ENCODE results near the gene PTPRF.

Gene PTPRF

DNA sequence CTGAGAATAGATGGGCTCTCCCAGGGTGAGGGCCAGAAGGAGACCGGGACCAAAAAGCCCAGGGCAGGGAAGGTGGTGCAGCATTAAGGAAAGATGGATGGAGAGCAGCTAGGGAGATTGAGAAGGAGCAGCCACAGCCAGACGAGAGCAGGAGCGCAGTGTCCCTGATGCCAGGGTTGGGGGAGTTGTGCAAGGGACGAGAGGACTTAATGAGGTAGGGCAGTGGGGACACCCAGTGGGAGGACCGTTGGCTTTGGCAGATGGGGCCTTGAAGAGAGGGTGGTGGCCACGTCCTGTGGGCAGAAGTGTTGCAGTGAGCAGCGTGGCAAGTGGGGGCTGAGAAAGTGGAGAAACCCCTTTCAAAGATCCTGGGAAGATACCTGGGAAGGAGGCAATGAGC is 81.3 kb downstream of the PTPRF start:
- H3K4me3 ChIP-seq (ENCODE audit: severe bottlenecking), result no peak overlapping the region
- ATAC-seq (ENCODE audit: low read depth) (no peak), DNase-seq (ENCODE audit: low spot score) (no peak)
- no peaks in the 10 kb centered on the region for H3K4me1 ChIP-seq (ENCODE audit: insufficient read depth, poor library complexity, severe bottlenecking)
- H3K36me3 ChIP-seq (ENCODE audit: low read depth), result peaks cover 94% of the 10 kb centered on the region
- H3K9me3 ChIP-seq (ENCODE audit: severe bottlenecking), result no peaks in the 10 kb centered on the region
- TF ChIP-seq, protein P1, sequence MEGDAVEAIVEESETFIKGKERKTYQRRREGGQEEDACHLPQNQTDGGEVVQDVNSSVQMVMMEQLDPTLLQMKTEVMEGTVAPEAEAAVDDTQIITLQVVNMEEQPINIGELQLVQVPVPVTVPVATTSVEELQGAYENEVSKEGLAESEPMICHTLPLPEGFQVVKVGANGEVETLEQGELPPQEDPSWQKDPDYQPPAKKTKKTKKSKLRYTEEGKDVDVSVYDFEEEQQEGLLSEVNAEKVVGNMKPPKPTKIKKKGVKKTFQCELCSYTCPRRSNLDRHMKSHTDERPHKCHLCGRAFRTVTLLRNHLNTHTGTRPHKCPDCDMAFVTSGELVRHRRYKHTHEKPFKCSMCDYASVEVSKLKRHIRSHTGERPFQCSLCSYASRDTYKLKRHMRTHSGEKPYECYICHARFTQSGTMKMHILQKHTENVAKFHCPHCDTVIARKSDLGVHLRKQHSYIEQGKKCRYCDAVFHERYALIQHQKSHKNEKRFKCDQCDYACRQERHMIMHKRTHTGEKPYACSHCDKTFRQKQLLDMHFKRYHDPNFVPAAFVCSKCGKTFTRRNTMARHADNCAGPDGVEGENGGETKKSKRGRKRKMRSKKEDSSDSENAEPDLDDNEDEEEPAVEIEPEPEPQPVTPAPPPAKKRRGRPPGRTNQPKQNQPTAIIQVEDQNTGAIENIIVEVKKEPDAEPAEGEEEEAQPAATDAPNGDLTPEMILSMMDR (IDR thresholded peaks at IDR 0.05; ENCODE audit: poor library complexity, severe bottlenecking), result no peak
- no peak overlapping the region for H3K27ac ChIP-seq (ENCODE audit: poor library complexity, severe bottlenecking)
- H3K27me3 ChIP-seq (ENCODE audit: insufficient read depth, poor library complexity, severe bottlenecking), result no peaks in the 10 kb centered on the region

- TF ChIP-seq, protein P1 (IDR thresholded peaks at IDR 0.05; ENCODE audit: poor library complexity, severe bottlenecking), result no peak
- H3K4me1 ChIP-seq (ENCODE audit: insufficient read depth, poor library complexity, severe bottlenecking), result no peaks in the 10 kb centered on the region
- no peaks in the 10 kb centered on the region for H3K27me3 ChIP-seq (ENCODE audit: insufficient read depth, poor library complexity, severe bottlenecking)
- H3K27ac ChIP-seq (ENCODE audit: poor library complexity, severe bottlenecking), result no peak overlapping the region
- ATAC-seq (ENCODE audit: low read depth) (no peak), DNase-seq (ENCODE audit: low spot score) (no peak)
- H3K4me3 ChIP-seq (ENCODE audit: severe bottlenecking), result no peak overlapping the region
- H3K9me3 ChIP-seq (ENCODE audit: severe bottlenecking), result no peaks in the 10 kb centered on the region
- peaks cover 94% of the 10 kb centered on the region for H3K36me3 ChIP-seq (ENCODE audit: low read depth)
Measured at GRCh38 chr1:43612406-43612805, 81.7 kb downstream of the PTPRF start.

- no peaks in the 10 kb centered on the region for H3K4me1 ChIP-seq (ENCODE audit: insufficient read depth, poor library complexity, severe bottlenecking)
- DNase-seq (ENCODE audit: low spot score) (peak; percentile 53), ATAC-seq (ENCODE audit: low read depth) (no peak)
- no peak overlapping the region for H3K4me3 ChIP-seq (ENCODE audit: severe bottlenecking)
- H3K27me3 ChIP-seq (ENCODE audit: insufficient read depth, poor library complexity, severe bottlenecking), result no peaks in the 10 kb centered on the region
- TF ChIP-seq, protein P1 (IDR thresholded peaks at IDR 0.05; ENCODE audit: poor library complexity, severe bottlenecking), result no peak
- H3K36me3 ChIP-seq (ENCODE audit: low read depth), result peaks cover 94% of the 10 kb centered on the region
- no peak overlapping the region for H3K27ac ChIP-seq (ENCODE audit: poor library complexity, severe bottlenecking)
- H3K9me3 ChIP-seq (ENCODE audit: severe bottlenecking), result no peaks in the 10 kb centered on the region
Measured at GRCh38 chr1:43613075-43613942, 82.6 kb downstream of the PTPRF start.

- H3K27ac ChIP-seq (ENCODE audit: poor library complexity, severe bottlenecking), result no peak overlapping the region
Measured at GRCh38 chr1:43614211-43614610, 83.5 kb downstream of the PTPRF start.

More at GRCh38 chr1:43614211-43614610, 83.5 kb downstream of the PTPRF start:
- ATAC-seq (ENCODE audit: low read depth), result no peak
- H3K27me3 ChIP-seq (ENCODE audit: insufficient read depth, poor library complexity, severe bottlenecking), result no peaks in the 10 kb centered on the region
- H3K4me3 ChIP-seq (ENCODE audit: severe bottlenecking), result no peak overlapping the region
- DNase-seq (ENCODE audit: low spot score), result no peak
- TF ChIP-seq, protein P1 (IDR thresholded peaks at IDR 0.05; ENCODE audit: poor library complexity, severe bottlenecking), result no peak
- no peaks in the 10 kb centered on the region for H3K4me1 ChIP-seq (ENCODE audit: insufficient read depth, poor library complexity, severe bottlenecking)
- no peaks in the 10 kb centered on the region for H3K9me3 ChIP-seq (ENCODE audit: severe bottlenecking)
- H3K36me3 ChIP-seq (ENCODE audit: low read depth), result peaks cover 93% of the 10 kb centered on the region

Data from RWPE2 (cell line).